ENCODE results near the gene UBN1. TPM values are rescaled to one million over a fixed set of nuclear protein-coding genes. Genes with fewer than 3 reads are reported as not detected.

The UBN1 gene
- total and polyA plus RNA-seq, 2 donors (not counting 3 experiments of a cell fraction or from before 2014, with no cell fraction given), result 26.0 to 44.8 TPM

DNA sequence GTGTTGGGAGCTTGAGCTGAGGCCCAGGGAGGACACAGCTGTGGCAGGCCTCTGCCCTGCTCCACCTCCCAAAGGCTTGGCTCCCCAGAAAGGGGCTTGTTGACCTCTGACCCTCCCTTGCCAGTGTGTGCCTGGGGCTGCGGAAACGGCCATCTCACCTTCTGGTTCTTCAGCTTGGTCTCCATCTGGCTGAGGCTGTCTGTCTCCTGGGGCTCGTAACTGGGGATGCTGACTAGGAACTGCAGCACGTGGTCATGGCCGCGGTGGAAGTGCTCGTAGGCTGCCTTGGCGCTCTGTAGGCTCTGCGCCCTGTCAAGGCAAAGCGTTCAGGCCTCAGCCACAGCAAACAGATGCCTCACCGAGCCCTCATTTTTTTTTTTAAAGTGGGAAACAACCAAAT, 42.7 kb downstream of the UBN1 start:
- no peaks in the 10 kb centered on the region for H3K79me2 ChIP-seq (ENCODE audit: control insufficient read depth, insufficient read depth, low read length)
- CTCF ChIA-PET, result interaction anchor here (2.1 kb wide), 1 partner anchor 66 kb away, joined by 10 read pairs; no protein-coding TSS in a partner anchor
- no peaks in the 10 kb centered on the region for H3K9me1 ChIP-seq (replicated peaks; ENCODE audit: control insufficient read depth, extremely low read depth, insufficient read depth, low read length)
- H3K4me2 ChIP-seq (ENCODE audit: insufficient read depth, low read length), result no peak overlapping the region
- TF ChIP-seq POLR2A (IDR thresholded peaks at IDR 0.05; ENCODE audit: low read depth, low read length), result no peak
- TF ChIP-seq, protein P1, sequence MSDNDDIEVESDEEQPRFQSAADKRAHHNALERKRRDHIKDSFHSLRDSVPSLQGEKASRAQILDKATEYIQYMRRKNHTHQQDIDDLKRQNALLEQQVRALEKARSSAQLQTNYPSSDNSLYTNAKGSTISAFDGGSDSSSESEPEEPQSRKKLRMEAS (IDR thresholded peaks at IDR 0.05; ENCODE audit: insufficient read depth, insufficient read length), result no peak
- TF ChIP-seq GATA2 (IDR thresholded peaks at IDR 0.05; ENCODE audit: insufficient read depth, insufficient read length, low read depth, low read length), result no peak
- TF ChIP-seq, protein P2, sequence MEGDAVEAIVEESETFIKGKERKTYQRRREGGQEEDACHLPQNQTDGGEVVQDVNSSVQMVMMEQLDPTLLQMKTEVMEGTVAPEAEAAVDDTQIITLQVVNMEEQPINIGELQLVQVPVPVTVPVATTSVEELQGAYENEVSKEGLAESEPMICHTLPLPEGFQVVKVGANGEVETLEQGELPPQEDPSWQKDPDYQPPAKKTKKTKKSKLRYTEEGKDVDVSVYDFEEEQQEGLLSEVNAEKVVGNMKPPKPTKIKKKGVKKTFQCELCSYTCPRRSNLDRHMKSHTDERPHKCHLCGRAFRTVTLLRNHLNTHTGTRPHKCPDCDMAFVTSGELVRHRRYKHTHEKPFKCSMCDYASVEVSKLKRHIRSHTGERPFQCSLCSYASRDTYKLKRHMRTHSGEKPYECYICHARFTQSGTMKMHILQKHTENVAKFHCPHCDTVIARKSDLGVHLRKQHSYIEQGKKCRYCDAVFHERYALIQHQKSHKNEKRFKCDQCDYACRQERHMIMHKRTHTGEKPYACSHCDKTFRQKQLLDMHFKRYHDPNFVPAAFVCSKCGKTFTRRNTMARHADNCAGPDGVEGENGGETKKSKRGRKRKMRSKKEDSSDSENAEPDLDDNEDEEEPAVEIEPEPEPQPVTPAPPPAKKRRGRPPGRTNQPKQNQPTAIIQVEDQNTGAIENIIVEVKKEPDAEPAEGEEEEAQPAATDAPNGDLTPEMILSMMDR (IDR thresholded peaks at IDR 0.05; ENCODE audit: extremely low read depth in 1 of 2, insufficient read depth in 1 of 2, low read depth in 1 of 2, low read length in 2 of 2), result no peak
- no peak for TF ChIP-seq JUN (IDR thresholded peaks at IDR 0.05; ENCODE audit: borderline replicate concordance, insufficient read depth, insufficient read length, low read depth)
- TF ChIP-seq POLR2AphosphoS5 (IDR thresholded peaks at IDR 0.05; ENCODE audit: insufficient read depth, low read depth, low read length), result no peak
- no peak for TF ChIP-seq FOS (IDR thresholded peaks at IDR 0.05; ENCODE audit: borderline replicate concordance, insufficient read depth, low read length)
- no peak for TF ChIP-seq EZH2 (IDR thresholded peaks at IDR 0.05; ENCODE audit: borderline replicate concordance, low read depth, low read length, severe bottlenecking)
- no peak for TF ChIP-seq MYC (IDR thresholded peaks at IDR 0.05; ENCODE audit: low read depth, low read length)
- no peaks in the 10 kb centered on the region for H4K20me1 ChIP-seq (replicated peaks; ENCODE audit: control insufficient read depth, extremely low read depth, insufficient read depth, low read length)
- FAIRE-seq (no peak), DNase-seq (ENCODE audit: low read depth, low spot score) (no peak)
- H3K4me3 ChIP-seq (replicated peaks in 1 of 3; ENCODE audit: insufficient read depth in 1 of 3, low read depth in 1 of 3, low read length in 3 of 3), result no peak overlapping the region
- dilution Hi-C loops (cut with MboI; ENCODE audit: extremely low pct_ligation_motif_present, low sequenced_read_pairs), result no loop called here
- H2AFZ ChIP-seq (ENCODE audit: low read depth, low read length), result no peak overlapping the region
- peaks cover 0 to 13% of the 10 kb centered on the region in 2 experiments for H3K36me3 ChIP-seq (ENCODE audit: control insufficient read depth in 2 of 2, extremely low read depth in 1 of 2, insufficient read depth in 2 of 2, low read length in 2 of 2)
- intact Hi-C loops (cut with micrococcal nuclease), result loop anchor here (10.0 kb wide), 1 partner anchor 65 kb away; the partner anchor contains the start of gene SEC14L5
- H3K4me1 ChIP-seq (ENCODE audit: control insufficient read depth, extremely low read depth, insufficient read depth, low read length), result no peaks in the 10 kb centered on the region
- no peak overlapping the region for H3K27ac ChIP-seq (ENCODE audit: insufficient read depth, low read depth, low read length)
- BruUV-seq (replicated peaks), result no TSS peak
- POLR2A ChIA-PET, result no interaction called here
- H3K27me3 ChIP-seq (ENCODE audit: control insufficient read depth in 2 of 2, insufficient read depth in 2 of 2, low read length in 2 of 2), result no peaks in the 10 kb centered on the region
- no peak overlapping the region for H3K9ac ChIP-seq (replicated peaks; ENCODE audit: extremely low read depth, insufficient read depth, low read length)
- H3K9me3 ChIP-seq (replicated peaks; ENCODE audit: control insufficient read depth, insufficient read depth, low read length), result no peaks in the 10 kb centered on the region

Data from endothelial cell of umbilical vein (primary cell).